HepG2 (cell line): ENCODE results near the gene ESF1. TPM values are rescaled to one million over a fixed set of nuclear protein-coding genes. Genes with fewer than 3 reads are reported as not detected.

Experiments
- ATAC-seq: fragments of 200-7000 bp; cut with Tn5 transposase; 3 replicates; pipeline ENCODE4 v1.9.1; 2020; ENCODE audit warnings: mild to moderate bottlenecking, moderate library complexity
- BruUV-seq: library from RNA; stranded (reverse); fragments of 400-500 nt; replicated peaks from 2 replicates; lab custom pipeline; 2021; lab: Mats Ljungman, UMichigan
- CTCF ChIA-PET: fragments of 300-600 bp; formaldehyde crosslinking; extraction: SDS; loops from one replicate; lab custom pipeline; 2021; ENCODE audit warnings: low total read pairs, inconsistent platforms, low intra/inter-chr PET ratio; lab: Yijun Ruan, JAX
- POLR2A ChIA-PET: fragments of 350-600 bp; sonication (Branson Sonifier 250); formaldehyde crosslinking; loops from one replicate; lab custom pipeline; 2020; ENCODE audit warnings: antibody characterized with exemption, inconsistent platforms; lab: Yijun Ruan, JAX
- DNase-seq: peaks from one replicate; pipeline ENCODE4 v3.0.0-alpha.2; 2015; ENCODE audit warnings: low spot score
- FAIRE-seq: peaks from 3 replicates; lab custom pipeline; 2011; peaks lifted over from hg19 to GRCh38; lab: Jason Lieb, UNC
- H2AFZ ChIP-seq: one replicate; pipeline ENCODE4 v1.6.1; 2011; ENCODE audit warnings: low read length, inconsistent platforms
- H3K27ac ChIP-seq: fragments of 300-600 bp; 3 replicates; pipeline ENCODE4 v1.8.0; 2011; ENCODE audit warnings: mixed run types, mild to moderate bottlenecking, mixed read lengths, low read length, inconsistent platforms; ENCODE audit not compliant: insufficient read depth; ENCODE audit errors: extremely low read length
- H3K27me3 ChIP-seq, 2 experiments: fragments of 200-600 bp in 1 of 2; 2 replicates in 1 of 2; 3 replicates in 1 of 2; pipeline versions ENCODE4 v1.6.0 to v1.8.0; 2011; ENCODE audit warnings: low read length in 2 of 2, mild to moderate bottlenecking in 2 of 2, moderate library complexity in 2 of 2, inconsistent platforms in 1 of 2; ENCODE audit not compliant: insufficient read depth in 2 of 2, control insufficient read depth in 1 of 2
- H3K36me3 ChIP-seq, 2 experiments: fragments of 200-600 bp in 1 of 2; replicated peaks in 1 of 2; 2 replicates in 1 of 2; 3 replicates in 1 of 2; pipeline versions ENCODE4 v1.5.1 to v1.8.0; 2011; ENCODE audit warnings: low read length in 2 of 2, inconsistent platforms in 1 of 2; ENCODE audit not compliant: insufficient read depth in 2 of 2, control insufficient read depth in 1 of 2
- H3K4me1 ChIP-seq: 2 replicates; pipeline ENCODE4 v1.5.1; 2012; ENCODE audit warnings: low read length, inconsistent platforms; ENCODE audit not compliant: insufficient read depth
- H3K4me2 ChIP-seq: 2 replicates; pipeline ENCODE4 v1.6.0; 2011; ENCODE audit warnings: low read depth, low read length, inconsistent platforms
- H3K4me3 ChIP-seq, 3 experiments: fragments of 200-600 bp in 1 of 3; sonication (generic), shearing (Covaris generic) in 1 of 3; replicated peaks in 1 of 3; 2 replicates each; pipeline ENCODE4 v1.5.1; 2011 to 2016; ENCODE audit warnings: low read length in 3 of 3, inconsistent platforms in 2 of 3, low read depth in 2 of 3, mild to moderate bottlenecking in 2 of 3, control low read depth in 1 of 3, mixed read lengths in 1 of 3; ENCODE audit not compliant: insufficient read depth in 1 of 3
- H3K79me2 ChIP-seq: one replicate; pipeline ENCODE4 v1.6.1; 2011; ENCODE audit warnings: low read length, inconsistent platforms; ENCODE audit not compliant: insufficient read depth
- H3K9ac ChIP-seq: 2 replicates; pipeline ENCODE4 v1.6.0; 2011; ENCODE audit warnings: mild to moderate bottlenecking, low read depth, low read length, inconsistent platforms; ENCODE audit not compliant: insufficient read depth
- H3K9me3 ChIP-seq: 2 replicates; pipeline ENCODE4 v1.5.1; 2012; ENCODE audit warnings: mild to moderate bottlenecking, low read length
- H4K20me1 ChIP-seq: 2 replicates; pipeline ENCODE4 v1.6.0; 2011; ENCODE audit warnings: inconsistent platforms, mild to moderate bottlenecking, low read length, moderate library complexity; ENCODE audit not compliant: insufficient read depth
- BCL6 ChIP-seq: IDR thresholded peaks from 2 replicates; pipeline ENCODE4 v1.6.1; 2016; ENCODE audit warnings: missing genetic modification reagents, missing compliant biosample characterization
- CAMTA2 ChIP-seq: sonication (generic); formaldehyde crosslinking; IDR thresholded peaks from 2 replicates; pipeline ENCODE4 v1.4.0; 2020; ENCODE audit warnings: mild to moderate bottlenecking, missing genetic modification reagents, borderline replicate concordance
- CBX5 ChIP-seq: sonication (generic); formaldehyde crosslinking; IDR thresholded peaks from 2 replicates; pipeline ENCODE4 v1.4.0; 2020; ENCODE audit warnings: missing genetic modification reagents, borderline replicate concordance
- ELF3 ChIP-seq: IDR thresholded peaks from 2 replicates; pipeline ENCODE4 v1.6.1; 2016; ENCODE audit warnings: missing genetic modification reagents, missing compliant biosample characterization
- FOXO1 ChIP-seq: sonication (generic); formaldehyde crosslinking; IDR thresholded peaks from 2 replicates; pipeline ENCODE4 v1.4.0; 2020; ENCODE audit warnings: missing genetic modification reagents
- GATAD1 ChIP-seq: IDR thresholded peaks from 2 replicates; pipeline ENCODE4 v1.6.1; 2016; ENCODE audit warnings: missing genetic modification reagents, missing compliant biosample characterization
- MTF2 ChIP-seq: sonication (generic); formaldehyde crosslinking; IDR thresholded peaks from 2 replicates; pipeline ENCODE4 v1.5.0; 2020; ENCODE audit warnings: missing genetic modification reagents, borderline replicate concordance
- NFIC ChIP-seq: IDR thresholded peaks from 2 replicates; pipeline ENCODE4 v1.6.1; 2012; ENCODE audit warnings: mild to moderate bottlenecking, low read length, inconsistent platforms
- RBAK ChIP-seq: sonication (generic); formaldehyde crosslinking; IDR thresholded peaks from 2 replicates; pipeline ENCODE4 v1.5.1; 2020; ENCODE audit warnings: mild to moderate bottlenecking, missing genetic modification reagents
- SRSF1 ChIP-seq: fragments of 200-400 bp; formaldehyde crosslinking; optimal IDR thresholded peaks from 2 replicates; pipeline ENCODE3; 2017; ENCODE audit warnings: mild to moderate bottlenecking, low read depth, low read length, moderate library complexity
- ZEB1 ChIP-seq: IDR thresholded peaks from 2 replicates; pipeline ENCODE4 v1.6.1; 2012; ENCODE audit warnings: mild to moderate bottlenecking, low read depth, inconsistent platforms; ENCODE audit not compliant: insufficient replicate concordance
- ZFP37 ChIP-seq: sonication (generic); formaldehyde crosslinking; IDR thresholded peaks from 2 replicates; pipeline ENCODE4 v1.4.0; 2020; ENCODE audit warnings: missing genetic modification reagents, borderline replicate concordance
- ZFP41 ChIP-seq: sonication (generic); formaldehyde crosslinking; IDR thresholded peaks from 2 replicates; pipeline ENCODE4 v1.4.0; 2020; ENCODE audit warnings: mild to moderate bottlenecking, missing genetic modification reagents, borderline replicate concordance
- ZGPAT ChIP-seq: IDR thresholded peaks from 2 replicates; pipeline ENCODE4 v1.6.1; 2016; ENCODE audit warnings: mild to moderate bottlenecking
- ZNF382 ChIP-seq: sonication (generic); formaldehyde crosslinking; IDR thresholded peaks from 2 replicates; pipeline ENCODE4 v1.5.0; 2020; ENCODE audit warnings: missing genetic modification reagents, mild to moderate bottlenecking, borderline replicate concordance
- ZNF709 ChIP-seq: sonication (generic); formaldehyde crosslinking; IDR thresholded peaks from 2 replicates; pipeline ENCODE4 v1.5.0; 2020; ENCODE audit warnings: mild to moderate bottlenecking, missing genetic modification reagents
- ZNF761 ChIP-seq: sonication (generic); formaldehyde crosslinking; conservative IDR thresholded peaks from 2 replicates; pipeline ENCODE4 v1.4.0; 2020; ENCODE audit warnings: mild to moderate bottlenecking, missing genetic modification reagents
- ZSCAN31 ChIP-seq: sonication (generic); formaldehyde crosslinking; IDR thresholded peaks from 2 replicates; pipeline ENCODE4 v1.5.0; 2020; ENCODE audit warnings: low read depth, mild to moderate bottlenecking, missing genetic modification reagents
- WGBS: methylation state at CpG from one replicate; pipeline ENCODE4 v1.1.6; 2017; ENCODE audit warnings: low lambda C conversion rate; 5-methylcytosine and 5-hydroxymethylcytosine counted together
- in situ Hi-C: cut with HindIII; loops from 2 replicates; pipeline ENCODE4 v1.10.0; 2017; ENCODE audit warnings: low pct_unique_long_range_greater_than_20kb; ENCODE audit not compliant: extremely low pct_ligation_motif_present
- intact Hi-C: fragments of 100-400 bp; cut with micrococcal nuclease; formaldehyde crosslinking; loops from one replicate; pipeline ENCODE4 v1.10.0; 2022; ENCODE audit not compliant: unreplicated experiment
- polyA plus RNA-seq, 8 experiments: library from polyadenylated mRNA; depleted of rRNA in 3 of 8; stranded (reverse) in 7 of 8; unstranded in 1 of 8; fragments of >200 nt; fragmentation: Illumina TruSeq in 4 of 8; extraction: Trizol in 4 of 8; gene quantifications; 2 replicates each; pipeline versions ENCODE4 v1.2.1 to v1.2.3, GENCODE V29; 2011 to 2016; ENCODE audit warnings: low read depth in 4 of 8, missing spikeins in 1 of 8, mixed read lengths in 1 of 8; ENCODE audit not compliant: insufficient read depth in 1 of 8
- total RNA-seq, 5 experiments: library from RNA; depleted of rRNA; stranded (reverse); fragments of >200 nt; fragmentation: Illumina TruSeq; extraction: Trizol; gene quantifications; 2 replicates each; pipeline ENCODE4 v1.2.3, GENCODE V29; 2016; ENCODE audit warnings: low read depth in 1 of 5

The ESF1 gene
- total and polyA plus RNA-seq, 2 of the 13 experiments (the other 11 are each of a cell fraction or from before 2014, with no cell fraction given), result 7.3 to 66.9 TPM

- TF ChIP-seq ELF3 (CRISPR knock-in tag) (no peak), ZFP37 (no peak), BCL6 (CRISPR knock-in tag) (no peak), RBAK (no peak)
Measured at GRCh38 chr20:13677241-13677640, 107.5 kb downstream of the ESF1 start (continued).

DNA sequence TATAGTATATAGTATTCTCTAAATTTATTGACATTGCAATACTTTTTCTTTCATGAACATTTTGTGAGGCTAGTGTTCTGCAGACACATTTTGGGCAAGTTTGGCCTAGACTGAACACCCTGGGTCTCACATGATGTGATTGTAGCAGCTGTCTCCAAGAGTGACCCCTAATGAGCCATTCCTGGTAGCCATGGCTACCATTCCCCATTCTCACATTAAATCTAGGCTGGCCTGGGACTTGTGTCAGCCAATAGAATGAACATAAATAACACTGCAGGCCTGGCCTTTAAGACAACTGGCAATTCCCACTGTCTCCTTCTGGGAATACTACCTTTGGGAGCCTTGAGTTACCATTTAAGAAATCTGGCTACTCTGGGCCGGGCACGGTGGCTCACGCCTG lies 108.0 kb downstream of the ESF1 start:
- ChIA-PET POLR2A (no interaction called here), CTCF (no interaction called here)
- ATAC-seq (no peak), FAIRE-seq (no peak), DNase-seq (no peak)
- intact Hi-C loops, result no loop called here
- 0 out of 5 replicates have a peak, but pooled peaks cover 0 to 2% of the 10 kb centered on the region in 2 experiments for H3K27me3 ChIP-seq
- no peak overlapping the region for H3K27ac ChIP-seq
- no peak overlapping the region for H3K4me2 ChIP-seq
- H3K79me2 ChIP-seq, result no peaks in the 10 kb centered on the region
- peaks cover 8% of the 10 kb centered on the region for H3K4me1 ChIP-seq
- H4K20me1 ChIP-seq, result no peaks in the 10 kb centered on the region
- H3K9me3 ChIP-seq, result no peaks in the 10 kb centered on the region
- WGBS, result 80% methylated on average over 3 of the region's 3 CpGs
- TF ChIP-seq NFIC (no peak), MTF2 (no peak), ZSCAN31 (CRISPR knock-in tag) (no peak), ZGPAT (CRISPR knock-in tag) (no peak), CBX5 (CRISPR knock-in tag) (no peak), SRSF1 (no peak), CAMTA2 (CRISPR knock-in tag) (no peak), ZNF382 (CRISPR knock-in tag) (no peak), FOXO1 (no peak), ZEB1 (no peak), ZNF709 (CRISPR knock-in tag) (no peak), GATAD1 (no peak), ZNF761 (no peak), ZFP41 (CRISPR knock-in tag) (no peak)
- no peak overlapping the region for H2AFZ ChIP-seq
- BruUV-seq, result no TSS peak
- H3K36me3 ChIP-seq, result no peaks in the 10 kb centered on the region
- H3K9ac ChIP-seq, result no peak overlapping the region
- no peak overlapping the region for H3K4me3 ChIP-seq
- in situ Hi-C loops, result no loop called here
